MG63 (cell line): ENCODE measurements around the gene GNA12. TPM values are rescaled to one million over a fixed set of nuclear protein-coding genes. Genes with fewer than 3 reads are reported as not detected.

ENCODE experiments used
- DNase-seq: peaks from one replicate; pipeline ENCODE4 v3.0.0-alpha.2; 2020
- H3K27me3 ChIP-seq: fragments of 250-450 bp; sonication (Bioruptor Pico); 2 replicates; pipeline ENCODE4 v1.5.1; 2020; ENCODE audit warnings: mild to moderate bottlenecking, moderate library complexity
- H3K36me3 ChIP-seq: fragments of 250-450 bp; sonication (Bioruptor Pico); 2 replicates; pipeline ENCODE4 v1.5.1; 2020; ENCODE audit warnings: mild to moderate bottlenecking, moderate library complexity
- H3K4me3 ChIP-seq: fragments of 250-450 bp; sonication (Bioruptor Pico); 2 replicates; pipeline ENCODE4 v1.5.1; 2020; ENCODE audit warnings: mild to moderate bottlenecking, moderate library complexity
- H3K9me3 ChIP-seq: fragments of 250-450 bp; sonication (Bioruptor Pico); 2 replicates; pipeline ENCODE4 v1.5.1; 2020; ENCODE audit warnings: mild to moderate bottlenecking, moderate library complexity
- total RNA-seq: library from RNA; depleted of rRNA; stranded (reverse); fragments of >200 nt; shearing (Covaris generic); gene quantifications from 2 replicates; pipeline ENCODE4 v1.2.3, GENCODE V29; 2014; ENCODE audit warnings: low replicate concordance

GNA12 gene
- total RNA-seq, 1 experiment from 2014 or later, result 49.1 TPM

DNA sequence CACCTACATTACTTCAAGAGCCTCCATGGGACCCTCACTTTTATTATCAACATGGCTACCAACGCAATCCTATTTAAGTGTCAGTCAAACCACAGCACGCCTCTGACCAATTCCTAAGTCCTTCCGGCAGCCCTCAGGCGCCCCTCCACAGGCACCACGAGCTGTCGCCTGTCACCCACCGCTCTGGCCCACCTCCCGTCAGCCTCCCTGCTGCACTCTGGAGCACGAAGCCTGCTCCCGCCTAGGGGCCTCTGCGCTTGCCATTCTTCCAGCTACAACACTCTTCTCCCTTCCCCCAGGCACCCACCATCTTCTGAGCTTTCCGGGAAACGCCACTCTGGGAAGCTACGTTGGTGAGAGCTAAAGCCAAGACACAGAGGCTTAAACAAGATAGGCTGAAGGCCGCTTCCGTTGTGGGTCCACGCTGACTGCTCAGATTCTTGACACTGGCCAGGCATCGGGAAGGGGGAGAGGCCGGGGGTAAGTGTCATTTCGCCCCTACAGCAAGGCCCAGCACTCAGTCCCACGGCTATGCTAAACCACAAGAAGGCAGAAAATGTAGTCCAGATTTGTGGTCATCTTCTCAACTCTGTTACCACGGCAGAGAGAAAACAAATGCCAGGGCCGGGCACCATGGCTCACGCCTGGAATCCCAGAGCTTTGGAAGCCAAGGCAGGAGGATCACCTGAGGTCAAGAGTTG, 56.7 kb downstream of the GNA12 start:
- H3K4me3 ChIP-seq, result no peak overlapping the region
- H3K27me3 ChIP-seq, result no peaks in the 10 kb centered on the region
- no peaks in the 10 kb centered on the region; the same call in 1 of the 2 replicates for H3K9me3 ChIP-seq
- DNase-seq, result no peak
- H3K36me3 ChIP-seq, result peaks cover 32% of the 10 kb centered on the region

DNA sequence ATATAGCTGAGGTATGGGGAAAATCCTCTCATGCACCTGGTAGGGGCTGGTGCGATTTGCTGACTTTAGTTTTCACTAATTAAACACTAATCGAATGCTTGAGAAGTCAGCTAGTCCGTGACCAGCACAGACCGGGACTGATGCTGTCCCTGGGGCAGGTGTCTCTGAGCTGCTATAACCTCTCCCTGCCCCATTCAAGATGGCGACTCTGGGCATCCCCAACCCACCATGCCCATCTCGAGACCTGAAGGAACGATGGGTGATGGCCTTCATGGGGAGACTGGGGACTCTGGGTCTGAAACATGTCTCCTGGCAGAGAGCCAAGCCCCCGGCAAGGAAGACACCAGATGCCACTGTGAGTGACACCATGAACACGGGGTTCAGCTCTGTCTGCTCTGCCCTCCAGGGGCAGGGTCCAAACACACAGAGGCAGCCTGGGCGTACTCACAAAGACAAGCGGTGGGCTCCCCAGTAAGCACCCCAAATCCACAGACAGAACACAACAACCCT, 57.4 kb downstream of the GNA12 start:
- DNase-seq, result no peak
- Histone ChIP-seq H3K4me3 (no peak overlapping the region), H3K36me3 (peaks cover 25% of the 10 kb centered on the region), H3K9me3 (no peaks in the 10 kb centered on the region; the same call in 1 of the 2 replicates), H3K27me3 (no peaks in the 10 kb centered on the region)

DNA sequence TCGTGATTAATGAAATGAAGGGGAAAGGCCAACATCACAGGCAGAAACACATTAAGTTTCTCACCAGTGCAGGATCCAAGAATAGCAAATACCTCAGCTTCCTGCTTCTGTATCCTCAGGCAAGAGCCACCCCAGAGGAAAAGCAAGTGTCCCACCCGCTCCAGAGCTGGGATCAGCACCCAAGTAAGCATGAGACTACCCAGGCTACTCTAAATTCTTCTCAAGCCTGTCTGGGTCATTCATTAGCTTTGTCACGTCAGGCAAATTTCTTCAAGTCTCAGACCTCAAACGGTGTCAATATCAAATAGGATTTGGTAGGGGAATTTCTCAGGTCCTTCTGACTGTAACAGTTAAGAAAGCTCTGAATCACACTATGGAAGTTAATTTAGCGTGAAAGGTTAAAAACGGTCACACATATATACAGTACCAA, 59.0 kb downstream of the GNA12 start:
- Histone ChIP-seq H3K9me3 (no peaks in the 10 kb centered on the region; the same call in 1 of the 2 replicates), H3K27me3 (no peaks in the 10 kb centered on the region), H3K4me3 (no peak overlapping the region), H3K36me3 (peaks cover 22% of the 10 kb centered on the region)
- DNase-seq, result peak; percentile 59

DNA sequence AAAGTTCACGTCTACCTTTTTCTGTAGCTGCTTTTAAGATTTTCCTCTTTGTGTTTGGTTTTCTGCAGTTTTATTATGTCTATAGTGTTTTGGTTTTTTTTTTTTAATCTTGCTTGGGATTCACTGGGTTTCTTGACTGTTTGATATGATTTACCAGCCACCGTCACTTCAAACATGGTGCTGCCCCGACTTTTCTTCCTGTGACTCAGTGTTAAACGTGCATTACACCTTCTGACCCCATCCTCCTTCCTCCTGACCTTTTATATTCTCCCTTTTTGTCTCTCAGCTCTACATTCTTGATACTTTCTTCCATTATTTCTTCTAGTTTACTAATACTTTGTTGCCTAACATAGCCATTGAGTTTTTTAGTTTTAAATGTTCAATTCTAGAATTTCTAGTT, 61.5 kb downstream of the GNA12 start:
- no peak for DNase-seq
- H3K36me3 ChIP-seq, result peaks cover 21% of the 10 kb centered on the region
- H3K9me3 ChIP-seq, result no peaks in the 10 kb centered on the region; the same call in 1 of the 2 replicates
- no peak overlapping the region for H3K4me3 ChIP-seq
- H3K27me3 ChIP-seq, result no peaks in the 10 kb centered on the region

DNA sequence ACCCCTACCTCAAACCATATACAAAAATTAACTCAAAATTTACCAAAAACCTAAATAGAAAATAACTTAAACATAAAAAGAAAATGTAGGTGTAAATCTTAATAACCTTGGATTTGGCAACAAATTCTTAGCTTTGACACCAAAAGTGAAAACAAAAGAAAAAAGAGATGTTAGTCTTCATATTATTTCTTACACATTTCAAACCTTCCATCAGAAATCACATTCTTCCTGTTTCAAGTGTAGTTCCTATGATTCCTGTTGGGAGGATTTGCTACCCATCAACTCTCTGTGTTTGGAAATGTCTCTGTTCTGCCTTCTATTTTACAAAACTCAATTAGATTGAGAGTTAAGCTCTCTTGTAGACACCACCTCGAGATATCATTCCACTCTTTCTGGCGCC, 62.0 kb downstream of the GNA12 start:
- Histone ChIP-seq H3K27me3 (no peaks in the 10 kb centered on the region), H3K36me3 (peaks cover 17% of the 10 kb centered on the region), H3K4me3 (no peak overlapping the region), H3K9me3 (no peaks in the 10 kb centered on the region)
- no peak for DNase-seq

DNA sequence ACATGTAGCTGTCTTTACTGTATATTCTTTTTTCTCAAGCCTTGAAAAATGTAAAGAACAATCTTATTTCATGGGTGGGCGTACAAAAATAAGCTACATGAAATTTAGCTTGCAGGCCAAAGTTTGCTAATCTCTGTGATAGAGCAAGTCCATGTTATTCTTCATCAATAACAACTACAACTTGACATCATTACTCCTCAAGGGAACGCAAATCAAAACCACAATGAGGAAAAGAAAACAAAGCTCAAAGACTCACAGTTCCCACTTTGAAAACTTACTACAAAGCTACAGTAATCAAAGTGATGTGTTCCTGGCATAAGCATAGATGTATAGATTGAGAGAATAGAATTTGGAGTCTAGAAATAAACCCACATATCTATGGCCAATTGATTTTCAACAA, 62.5 kb downstream of the GNA12 start:
- Histone ChIP-seq H3K36me3 (peaks cover 12% of the 10 kb centered on the region), H3K27me3 (no peaks in the 10 kb centered on the region), H3K9me3 (no peaks in the 10 kb centered on the region), H3K4me3 (no peak overlapping the region)
- DNase-seq, result no peak

DNA sequence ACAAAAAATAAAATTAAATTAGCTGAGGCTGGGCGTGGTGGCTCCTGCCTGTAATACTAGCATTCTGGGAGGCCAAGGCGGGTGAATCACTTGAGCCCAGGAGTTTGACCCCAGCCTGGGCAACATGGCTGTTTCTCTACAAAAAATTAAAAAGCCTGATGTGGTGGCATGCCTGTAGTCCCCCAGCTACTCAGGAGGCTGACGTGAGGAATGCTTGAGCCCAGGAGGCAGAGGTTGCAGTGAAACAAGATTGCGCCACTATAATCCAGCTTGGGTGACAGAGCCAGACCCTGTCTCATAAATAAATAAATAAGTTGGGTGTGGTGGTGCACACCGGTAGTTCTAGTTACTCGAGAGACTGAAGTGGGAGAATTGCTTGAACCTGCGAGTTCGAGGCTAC, 65.1 kb downstream of the GNA12 start:
- peaks cover 4% of the 10 kb centered on the region for H3K36me3 ChIP-seq
- H3K9me3 ChIP-seq, result no peaks in the 10 kb centered on the region
- no peak overlapping the region for H3K4me3 ChIP-seq
- DNase-seq, result no peak
- no peaks in the 10 kb centered on the region for H3K27me3 ChIP-seq

DNA sequence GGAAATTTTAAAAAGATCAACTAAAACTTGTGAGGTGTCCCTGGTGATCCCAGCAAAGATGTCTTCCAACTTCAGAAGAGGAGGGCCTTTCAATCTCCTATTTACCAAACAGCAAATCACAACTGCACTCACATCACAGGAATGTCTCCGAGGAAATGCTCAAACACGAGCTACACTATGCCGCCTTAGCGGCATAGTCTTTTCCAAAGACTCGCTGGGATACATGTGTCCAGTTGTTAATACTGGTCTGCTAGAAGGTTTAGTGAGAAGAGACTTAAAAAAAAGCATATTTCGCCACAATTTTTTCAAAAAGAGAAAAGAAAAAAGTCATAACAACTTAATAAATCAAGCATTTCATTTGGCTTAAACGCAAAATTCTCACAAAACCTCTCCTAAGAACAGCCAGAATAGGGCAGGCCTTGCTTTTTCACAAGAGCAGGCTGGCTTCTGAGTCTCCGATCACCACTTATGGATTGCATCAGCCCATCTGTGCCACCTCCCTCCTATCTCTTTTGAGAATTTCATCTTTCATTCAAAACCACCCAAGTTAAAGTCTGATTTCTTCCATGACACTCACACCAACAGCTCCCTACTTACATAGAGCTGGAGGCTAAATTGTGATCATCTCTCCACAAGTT, 66.1 kb downstream of the GNA12 start:
- Histone ChIP-seq H3K27me3 (no peaks in the 10 kb centered on the region), H3K36me3 (no peaks in the 10 kb centered on the region; the same call in none of the 2 replicates), H3K4me3 (no peak overlapping the region), H3K9me3 (no peaks in the 10 kb centered on the region)
- DNase-seq, result no peak

DNA sequence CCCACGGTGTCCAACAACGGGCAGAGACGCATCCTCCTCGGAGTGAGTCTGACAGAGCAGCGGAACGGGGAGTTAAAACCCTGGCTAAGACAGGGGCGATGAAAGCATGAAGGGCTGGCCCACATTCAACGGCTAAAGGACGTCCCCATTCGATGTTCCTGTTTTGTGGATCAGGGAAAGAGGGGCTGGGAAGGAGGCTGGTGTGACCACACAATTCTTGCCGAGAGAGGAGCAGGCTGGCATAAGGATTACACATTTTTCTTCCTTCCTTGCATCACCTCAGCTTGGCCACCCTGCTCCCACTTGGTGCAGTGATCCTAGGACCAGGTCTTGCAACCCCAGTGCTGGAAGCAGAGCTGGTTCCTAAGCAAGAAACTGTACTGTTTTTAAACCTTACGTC, 67.7 kb downstream of the GNA12 start:
- H3K9me3 ChIP-seq, result no peaks in the 10 kb centered on the region
- DNase-seq, result no peak
- peaks cover 2% of the 10 kb centered on the region for H3K36me3 ChIP-seq
- no peak overlapping the region for H3K4me3 ChIP-seq
- no peaks in the 10 kb centered on the region for H3K27me3 ChIP-seq

DNA sequence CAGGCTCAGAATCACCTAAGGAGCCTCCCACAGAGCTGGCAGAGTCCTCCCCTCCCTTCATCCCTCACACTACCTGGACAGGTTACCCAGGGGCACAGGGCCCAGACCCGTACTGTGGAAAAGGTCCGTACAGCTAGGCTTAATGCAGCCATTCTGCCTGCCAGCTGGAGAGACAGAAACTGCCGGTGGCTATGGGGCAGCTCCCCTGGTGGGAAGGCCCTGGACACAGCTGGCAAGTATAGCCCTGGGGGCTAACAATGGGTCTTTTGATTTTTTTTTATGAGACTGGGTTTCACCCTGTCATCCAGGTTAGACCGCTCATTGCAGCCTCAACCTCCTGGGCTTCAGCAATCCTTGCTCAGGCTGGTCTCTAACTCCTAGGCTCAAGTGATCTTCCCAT, 68.3 kb downstream of the GNA12 start:
- DNase-seq, result no peak
- H3K27me3 ChIP-seq, result no peaks in the 10 kb centered on the region
- peaks cover 2% of the 10 kb centered on the region for H3K36me3 ChIP-seq
- no peaks in the 10 kb centered on the region for H3K9me3 ChIP-seq
- H3K4me3 ChIP-seq, result no peak overlapping the region

DNA sequence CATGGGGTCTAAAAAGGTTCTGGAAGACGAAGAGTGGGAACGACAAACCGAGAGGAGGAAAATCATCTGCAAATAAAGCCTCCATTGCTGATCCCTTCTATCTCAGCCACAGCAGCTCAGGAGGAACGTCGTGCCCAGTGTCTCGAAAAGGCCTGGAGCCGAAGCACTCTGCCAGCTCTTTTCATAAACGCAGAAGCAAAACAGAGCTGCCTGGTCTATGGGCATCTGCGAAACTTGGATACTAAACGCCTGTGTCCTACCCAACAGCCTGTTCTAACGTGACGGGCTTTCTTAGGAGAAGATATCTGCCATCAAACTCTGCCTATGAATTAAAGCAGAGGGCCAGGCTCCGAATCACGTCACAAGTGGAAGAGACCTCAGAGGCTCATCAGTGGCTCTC, 68.7 kb downstream of the GNA12 start:
- H3K36me3 ChIP-seq, result peaks cover 2% of the 10 kb centered on the region

DNA sequence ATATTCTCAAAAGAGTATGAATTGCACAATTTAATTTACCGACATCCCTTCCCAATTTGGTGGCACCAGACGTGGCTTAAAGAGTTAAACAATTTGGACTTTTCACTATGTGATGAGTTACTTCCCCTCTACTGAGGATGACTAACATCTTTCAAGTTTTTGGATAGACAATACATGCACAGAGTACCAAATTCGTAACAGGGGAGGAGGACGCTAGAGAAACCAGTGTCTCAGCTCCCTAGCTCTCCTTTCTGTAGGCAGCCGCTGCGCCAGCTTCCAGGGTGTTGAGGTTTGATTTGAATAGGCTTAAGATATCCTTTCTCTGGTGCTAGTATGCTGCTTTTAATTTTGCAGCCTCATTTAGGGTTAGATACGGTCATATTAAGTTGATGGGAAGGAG, 69.2 kb downstream of the GNA12 start:
- Histone ChIP-seq H3K27me3 (no peaks in the 10 kb centered on the region), H3K36me3 (peaks cover 2% of the 10 kb centered on the region), H3K4me3 (no peak overlapping the region), H3K9me3 (no peaks in the 10 kb centered on the region)
- DNase-seq, result no peak

More for the DNA sequence above, 68.7 kb downstream of the GNA12 start:
- H3K27me3 ChIP-seq, result no peaks in the 10 kb centered on the region
- H3K4me3 ChIP-seq, result no peak overlapping the region
- H3K9me3 ChIP-seq, result no peaks in the 10 kb centered on the region
- DNase-seq, result no peak

DNA sequence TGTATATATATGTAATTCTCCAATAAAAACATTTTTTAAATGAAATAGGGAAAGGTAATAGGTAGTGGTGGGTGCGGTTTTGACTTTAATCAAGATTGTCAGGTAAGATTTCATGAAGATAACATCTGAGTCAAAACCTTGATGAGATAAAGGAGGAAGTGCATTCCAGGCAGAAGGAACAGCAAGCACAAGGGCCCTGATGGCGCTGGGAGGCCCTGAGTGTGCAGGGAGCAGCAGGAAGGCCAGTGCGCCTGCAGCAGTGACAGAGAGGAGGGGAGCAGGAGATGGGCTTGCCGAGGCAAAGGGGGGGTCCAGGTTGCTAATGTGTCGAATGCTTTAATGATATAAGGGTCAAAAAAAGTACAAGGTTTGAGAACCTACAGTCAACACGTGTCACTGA, 69.8 kb downstream of the GNA12 start:
- Histone ChIP-seq H3K27me3 (no peaks in the 10 kb centered on the region), H3K36me3 (peaks cover 5% of the 10 kb centered on the region), H3K4me3 (no peak overlapping the region), H3K9me3 (peaks cover 3% of the 10 kb centered on the region; the same call in 1 of the 2 replicates)
- DNase-seq, result no peak

DNA sequence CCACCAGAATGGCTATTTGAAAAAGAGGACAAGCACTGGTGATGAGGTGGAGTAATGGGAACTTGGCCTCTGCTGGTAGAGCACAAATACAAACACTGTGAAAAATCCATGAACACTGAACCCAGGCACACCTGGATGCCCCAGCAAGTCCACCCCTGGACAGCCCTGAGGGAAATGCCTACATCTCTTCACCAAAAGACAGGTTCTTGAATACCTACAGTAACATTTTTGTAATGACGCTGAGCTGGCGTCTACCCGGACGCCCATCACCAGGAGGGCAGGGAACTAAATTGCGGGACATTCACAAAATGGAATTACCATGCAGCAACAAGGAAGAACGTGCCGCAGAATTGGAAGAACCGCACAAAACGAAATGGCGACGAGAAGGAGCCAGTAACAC, 70.5 kb downstream of the GNA12 start:
- no peak overlapping the region for H3K4me3 ChIP-seq
- peaks cover 10% of the 10 kb centered on the region for H3K36me3 ChIP-seq
- H3K27me3 ChIP-seq, result no peaks in the 10 kb centered on the region
- no peak for DNase-seq
- peaks cover 6% of the 10 kb centered on the region; the same call in 1 of the 2 replicates for H3K9me3 ChIP-seq

DNA sequence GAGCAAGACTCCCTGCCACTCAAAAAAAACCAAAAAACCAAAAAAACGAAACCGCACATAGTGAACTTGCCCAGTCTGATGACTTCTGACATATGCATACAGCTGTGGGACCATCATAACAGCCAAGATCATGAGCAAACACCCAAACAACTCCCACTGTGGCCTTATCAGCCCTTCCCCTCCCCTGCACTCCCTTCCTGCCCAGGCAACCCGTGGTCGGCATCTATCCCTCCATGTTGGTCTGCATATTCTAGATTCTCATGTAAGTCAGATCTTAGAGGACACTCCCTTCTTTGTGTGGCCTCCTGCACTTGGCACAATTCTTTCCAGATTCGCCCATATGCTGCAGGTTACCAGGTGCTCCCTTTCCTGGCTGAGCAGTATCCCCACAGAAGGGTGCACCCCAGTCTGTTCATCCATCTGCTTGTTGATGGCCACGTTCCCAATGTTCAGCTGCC, 72.8 kb downstream of the GNA12 start:
- no peaks in the 10 kb centered on the region for H3K27me3 ChIP-seq
- peaks cover 13% of the 10 kb centered on the region for H3K36me3 ChIP-seq
- DNase-seq, result no peak

DNA sequence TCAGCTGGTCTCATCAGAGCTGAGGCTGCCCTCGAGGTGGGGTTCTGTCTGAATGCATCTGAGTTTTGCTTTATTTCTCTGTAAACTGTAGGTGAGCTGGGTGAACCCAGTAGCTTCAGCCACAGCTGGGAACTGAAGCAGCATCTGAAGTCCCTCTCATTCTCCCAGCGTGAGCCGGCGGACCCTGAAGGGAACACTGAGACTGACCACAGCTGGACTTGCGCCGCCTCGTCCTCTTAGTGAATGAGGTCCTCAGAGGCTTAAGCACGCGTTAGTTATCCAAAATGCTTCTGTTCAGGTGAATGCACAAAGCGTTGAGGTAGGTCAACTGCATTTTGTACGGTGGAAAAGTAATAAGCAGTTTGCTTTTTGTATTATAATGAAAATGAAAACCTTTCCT, 79.5 kb downstream of the GNA12 start:
- no peaks in the 10 kb centered on the region for H3K27me3 ChIP-seq
- no peak for DNase-seq
- H3K36me3 ChIP-seq, result peaks cover 18% of the 10 kb centered on the region

More for the DNA sequence above, 72.8 kb downstream of the GNA12 start:
- H3K9me3 ChIP-seq, result peaks cover 6% of the 10 kb centered on the region; the same call in 1 of the 2 replicates
- H3K4me3 ChIP-seq, result no peak overlapping the region

DNA sequence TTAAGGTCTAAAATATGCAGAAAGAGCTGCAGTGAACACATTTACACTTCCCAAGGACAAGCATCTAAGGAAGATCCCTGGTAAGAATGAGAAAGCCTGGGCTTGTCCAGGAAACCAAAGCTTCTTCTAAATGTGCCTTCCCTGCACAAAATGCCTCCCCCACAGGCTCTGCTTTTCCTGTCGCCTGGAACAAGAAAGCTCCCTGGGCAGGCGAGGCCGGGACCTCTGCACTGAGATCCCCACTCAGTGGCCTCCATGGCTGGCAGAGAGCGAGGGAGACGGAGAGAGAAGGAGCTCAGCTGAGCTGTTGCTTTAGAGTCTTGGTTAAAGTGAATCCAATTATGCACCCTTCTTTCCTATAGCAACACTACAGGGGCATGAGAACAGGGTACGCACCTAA, 80.5 kb downstream of the GNA12 start:
- H3K9me3 ChIP-seq, result no peaks in the 10 kb centered on the region
- H3K27me3 ChIP-seq, result no peaks in the 10 kb centered on the region
- DNase-seq, result no peak
- H3K4me3 ChIP-seq, result no peak overlapping the region
- H3K36me3 ChIP-seq, result peaks cover 15% of the 10 kb centered on the region

More for the DNA sequence above, 79.5 kb downstream of the GNA12 start:
- Histone ChIP-seq H3K9me3 (peaks cover 6% of the 10 kb centered on the region; the same call in 1 of the 2 replicates), H3K4me3 (no peak overlapping the region)
